ENCODE measurements around the gene SFT2D1.
A peak's percentile ranks its signal among the peaks of the same experiment; 100 is the strongest.

Gene SFT2D1

GRCh38 chr6:166331503-166332415, 10.6 kb downstream of the SFT2D1 start:
- H3K27me3 ChIP-seq (replicated peaks; ENCODE audit: control insufficient read depth, insufficient read depth, low read length), result no peaks in the 10 kb centered on the region
- H3K36me3 ChIP-seq (ENCODE audit: control insufficient read depth, insufficient read depth, low read length, severe bottlenecking), result peaks cover 36% of the 10 kb centered on the region

GRCh38 chr6:166330612-166331011, 11.7 kb downstream of the SFT2D1 start:
- DNase-seq (ENCODE audit: low read depth), result peak; percentile 4

More at GRCh38 chr6:166331503-166332415, 10.6 kb downstream of the SFT2D1 start:
- no peak for DNase-seq (ENCODE audit: low read depth)
- no peak overlapping the region for H3K9ac ChIP-seq (ENCODE audit: low read length)
- H3K4me1 ChIP-seq (ENCODE audit: control insufficient read depth, insufficient read depth, low read length), result peaks cover 15% of the 10 kb centered on the region
- no peaks in the 10 kb centered on the region for H3K9me3 ChIP-seq (ENCODE audit: control insufficient read depth, low read length)
- H3K4me3 ChIP-seq (ENCODE audit: low read length), result no peak overlapping the region

GRCh38 chr6:166325383-166326042, 16.8 kb downstream of the SFT2D1 start:
- peaks cover 74% of the 10 kb centered on the region for H3K36me3 ChIP-seq (ENCODE audit: control insufficient read depth, insufficient read depth, low read length, severe bottlenecking)
- DNase-seq (ENCODE audit: low read depth), result no peak
- peaks cover 6% of the 10 kb centered on the region for H3K4me1 ChIP-seq (ENCODE audit: control insufficient read depth, insufficient read depth, low read length)
- H3K9ac ChIP-seq (ENCODE audit: low read length), result no peak overlapping the region
- H3K9me3 ChIP-seq (ENCODE audit: control insufficient read depth, low read length), result no peaks in the 10 kb centered on the region
- H3K27me3 ChIP-seq (replicated peaks; ENCODE audit: control insufficient read depth, insufficient read depth, low read length), result no peaks in the 10 kb centered on the region
- no peak overlapping the region for H3K4me3 ChIP-seq (ENCODE audit: low read length)

More at GRCh38 chr6:166330612-166331011, 11.7 kb downstream of the SFT2D1 start:
- Histone ChIP-seq H3K9me3 (ENCODE audit: control insufficient read depth, low read length) (no peaks in the 10 kb centered on the region), H3K27me3 (replicated peaks; ENCODE audit: control insufficient read depth, insufficient read depth, low read length) (no peaks in the 10 kb centered on the region), H3K36me3 (ENCODE audit: control insufficient read depth, insufficient read depth, low read length, severe bottlenecking) (peaks cover 40% of the 10 kb centered on the region), H3K4me3 (ENCODE audit: low read length) (no peak overlapping the region), H3K9ac (ENCODE audit: low read length) (no peak overlapping the region), H3K4me1 (ENCODE audit: control insufficient read depth, insufficient read depth, low read length) (peaks cover 15% of the 10 kb centered on the region)

GRCh38 chr6:166323395-166323794, 18.9 kb downstream of the SFT2D1 start:
- H3K27me3 ChIP-seq (replicated peaks; ENCODE audit: control insufficient read depth, insufficient read depth, low read length), result no peaks in the 10 kb centered on the region
- no peak overlapping the region for H3K4me3 ChIP-seq (ENCODE audit: low read length)
- H3K9me3 ChIP-seq (ENCODE audit: control insufficient read depth, low read length), result no peaks in the 10 kb centered on the region
- no peak for DNase-seq (ENCODE audit: low read depth)
- H3K36me3 ChIP-seq (ENCODE audit: control insufficient read depth, insufficient read depth, low read length, severe bottlenecking), result peaks cover 90% of the 10 kb centered on the region
- H3K9ac ChIP-seq (ENCODE audit: low read length), result no peak overlapping the region
- no peaks in the 10 kb centered on the region for H3K4me1 ChIP-seq (ENCODE audit: control insufficient read depth, insufficient read depth, low read length)

GRCh38 chr6:166318649-166319600, 23.4 kb downstream of the SFT2D1 start:
- Histone ChIP-seq H3K9ac (ENCODE audit: low read length) (no peak overlapping the region), H3K4me1 (ENCODE audit: control insufficient read depth, insufficient read depth, low read length) (no peaks in the 10 kb centered on the region), H3K36me3 (ENCODE audit: control insufficient read depth, insufficient read depth, low read length, severe bottlenecking) (peaks cover 54% of the 10 kb centered on the region), H3K4me3 (ENCODE audit: low read length) (no peak overlapping the region), H3K9me3 (ENCODE audit: control insufficient read depth, low read length) (no peaks in the 10 kb centered on the region), H3K27me3 (replicated peaks; ENCODE audit: control insufficient read depth, insufficient read depth, low read length) (no peaks in the 10 kb centered on the region)
- no peak for DNase-seq (ENCODE audit: low read depth)

GRCh38 chr6:166318227-166318626, 24.1 kb downstream of the SFT2D1 start:
- Histone ChIP-seq H3K4me3 (ENCODE audit: low read length) (no peak overlapping the region), H3K27me3 (replicated peaks; ENCODE audit: control insufficient read depth, insufficient read depth, low read length) (no peaks in the 10 kb centered on the region), H3K4me1 (ENCODE audit: control insufficient read depth, insufficient read depth, low read length) (no peaks in the 10 kb centered on the region), H3K9me3 (ENCODE audit: control insufficient read depth, low read length) (no peaks in the 10 kb centered on the region), H3K36me3 (ENCODE audit: control insufficient read depth, insufficient read depth, low read length, severe bottlenecking) (peaks cover 47% of the 10 kb centered on the region), H3K9ac (ENCODE audit: low read length) (no peak overlapping the region)
- no peak for DNase-seq (ENCODE audit: low read depth)

- Histone ChIP-seq H3K4me1 (ENCODE audit: control insufficient read depth, insufficient read depth, low read length) (no peaks in the 10 kb centered on the region), H3K4me3 (ENCODE audit: low read length) (no peak overlapping the region), H3K36me3 (ENCODE audit: control insufficient read depth, insufficient read depth, low read length, severe bottlenecking) (peaks cover 40% of the 10 kb centered on the region), H3K9me3 (ENCODE audit: control insufficient read depth, low read length) (no peaks in the 10 kb centered on the region), H3K27me3 (replicated peaks; ENCODE audit: control insufficient read depth, insufficient read depth, low read length) (no peaks in the 10 kb centered on the region), H3K9ac (ENCODE audit: low read length) (no peak overlapping the region)
- no peak for DNase-seq (ENCODE audit: low read depth)
Observed at GRCh38 chr6:166317261-166318212, 24.8 kb downstream of the SFT2D1 start.

- peaks cover under 1% of the 10 kb centered on the region for H3K27me3 ChIP-seq (replicated peaks; ENCODE audit: control insufficient read depth, insufficient read depth, low read length)
- peaks cover 23% of the 10 kb centered on the region for H3K36me3 ChIP-seq (ENCODE audit: control insufficient read depth, insufficient read depth, low read length, severe bottlenecking)
- no peak overlapping the region for H3K9ac ChIP-seq (ENCODE audit: low read length)
- DNase-seq (ENCODE audit: low read depth), result no peak
- no peak overlapping the region for H3K4me3 ChIP-seq (ENCODE audit: low read length)
- H3K9me3 ChIP-seq (ENCODE audit: control insufficient read depth, low read length), result no peaks in the 10 kb centered on the region
- no peaks in the 10 kb centered on the region for H3K4me1 ChIP-seq (ENCODE audit: control insufficient read depth, insufficient read depth, low read length)
Observed at GRCh38 chr6:166315436-166315835, 26.9 kb downstream of the SFT2D1 start.

GRCh38 chr6:166314454-166314853, 27.9 kb downstream of the SFT2D1 start:
- DNase-seq (ENCODE audit: low read depth), result no peak
- H3K27me3 ChIP-seq (replicated peaks; ENCODE audit: control insufficient read depth, insufficient read depth, low read length), result peaks cover 9% of the 10 kb centered on the region
- no peaks in the 10 kb centered on the region for H3K4me1 ChIP-seq (ENCODE audit: control insufficient read depth, insufficient read depth, low read length)
- H3K36me3 ChIP-seq (ENCODE audit: control insufficient read depth, insufficient read depth, low read length, severe bottlenecking), result peaks cover 13% of the 10 kb centered on the region
- H3K9me3 ChIP-seq (ENCODE audit: control insufficient read depth, low read length), result no peaks in the 10 kb centered on the region
- H3K4me3 ChIP-seq (ENCODE audit: low read length), result no peak overlapping the region
- no peak overlapping the region for H3K9ac ChIP-seq (ENCODE audit: low read length)
